CD8-positive, alpha-beta memory T cell (primary cell): Measurements from ENCODE around the gene SCAPER. TPM values are rescaled to one million over a fixed set of nuclear protein-coding genes. Genes with fewer than 3 reads are reported as not detected.

Source experiments
- CTCF ChIA-PET: fragments of 350-600 bp; sonication (Branson Sonifier 250); formaldehyde crosslinking; loops from one replicate; lab custom pipeline; 2021; ENCODE audit warnings: antibody characterized with exemption; lab: Charles Lee
- POLR2A ChIA-PET: fragments of 350-600 bp; sonication (Branson Sonifier 250); formaldehyde crosslinking; loops from one replicate; lab custom pipeline; 2021; ENCODE audit warnings: antibody characterized with exemption; lab: Charles Lee
- DNase-seq, 5 donors: peaks; one replicate each; pipeline versions ENCODE4 v3.0.0 to v3.0.0-alpha.2; 2020 to 2022; ENCODE audit warnings: mixed read lengths in 1 of 5
- H3K27ac ChIP-seq: one replicate; pipeline ENCODE4 v1.7.0; 2013; ENCODE audit warnings: low read depth, mild to moderate bottlenecking, low read length, moderate library complexity
- H3K27me3 ChIP-seq: 2 replicates; pipeline ENCODE4 v1.7.0; 2013; ENCODE audit warnings: low read length, mild to moderate bottlenecking; ENCODE audit not compliant: insufficient read depth, poor library complexity, severe bottlenecking
- H3K36me3 ChIP-seq: 2 replicates; pipeline ENCODE4 v1.7.0; 2013; ENCODE audit warnings: mild to moderate bottlenecking, low read length, moderate library complexity; ENCODE audit not compliant: insufficient read depth
- H3K4me1 ChIP-seq: 2 replicates; pipeline ENCODE4 v1.7.0; 2013; ENCODE audit warnings: mild to moderate bottlenecking, low read length, moderate library complexity; ENCODE audit not compliant: insufficient read depth
- H3K4me3 ChIP-seq: 2 replicates; pipeline ENCODE4 v1.7.0; 2013; ENCODE audit warnings: mild to moderate bottlenecking, low read length
- H3K9me3 ChIP-seq: 2 replicates; pipeline ENCODE4 v1.7.0; 2013; ENCODE audit warnings: mild to moderate bottlenecking, low read length
- H3K27ac Mint-ChIP-seq, 8 donors: one replicate each; pipeline ENCODE4 v1.8.0; 2020 to 2021; ENCODE audit warnings: mixed read lengths in 8 of 8, mild to moderate bottlenecking in 6 of 8, inconsistent platforms in 3 of 8, moderate library complexity in 3 of 8
- H3K27me3 Mint-ChIP-seq, 2 donors: one replicate each; pipeline ENCODE4 v1.8.0; 2020 to 2021; ENCODE audit warnings: mixed read lengths in 2 of 2, mild to moderate bottlenecking in 1 of 2, moderate library complexity in 1 of 2
- H3K36me3 Mint-ChIP-seq, 3 donors: one replicate each; pipeline ENCODE4 v1.8.0; 2020 to 2021; ENCODE audit warnings: mixed read lengths in 3 of 3, inconsistent platforms in 1 of 3, mild to moderate bottlenecking in 1 of 3
- H3K4me1 Mint-ChIP-seq, 3 donors: one replicate each; pipeline ENCODE4 v1.8.0; 2020 to 2021; ENCODE audit warnings: mixed read lengths in 3 of 3, inconsistent platforms in 1 of 3, mild to moderate bottlenecking in 1 of 3
- H3K4me3 Mint-ChIP-seq, 7 donors: one replicate each; pipeline ENCODE4 v1.8.0; 2020 to 2021; ENCODE audit warnings: mixed read lengths in 7 of 7, mild to moderate bottlenecking in 6 of 7, moderate library complexity in 4 of 7, inconsistent platforms in 2 of 7
- H3K9me3 Mint-ChIP-seq, 5 donors: one replicate each; pipeline ENCODE4 v1.8.0; 2020 to 2022; ENCODE audit warnings: mixed read lengths in 5 of 5, mild to moderate bottlenecking in 3 of 5, moderate library complexity in 2 of 5, inconsistent platforms in 1 of 5
- polyA plus RNA-seq: library from polyadenylated mRNA; unstranded; fragments of 300-500 nt; fragmentation: Illumina TruSeq; gene quantifications from one replicate; pipeline ENCODE4 v1.2.3, GENCODE V29; 2021
- total RNA-seq, 2 experiments: library from RNA; stranded (reverse); gene quantifications; one replicate each; pipeline ENCODE4 v1.2.3, GENCODE V29; 2021

SCAPER gene
- total and polyA plus RNA-seq, 3 experiments from 2014 or later = 15.5 to 26.6 (median 16.0) TPM

DNA sequence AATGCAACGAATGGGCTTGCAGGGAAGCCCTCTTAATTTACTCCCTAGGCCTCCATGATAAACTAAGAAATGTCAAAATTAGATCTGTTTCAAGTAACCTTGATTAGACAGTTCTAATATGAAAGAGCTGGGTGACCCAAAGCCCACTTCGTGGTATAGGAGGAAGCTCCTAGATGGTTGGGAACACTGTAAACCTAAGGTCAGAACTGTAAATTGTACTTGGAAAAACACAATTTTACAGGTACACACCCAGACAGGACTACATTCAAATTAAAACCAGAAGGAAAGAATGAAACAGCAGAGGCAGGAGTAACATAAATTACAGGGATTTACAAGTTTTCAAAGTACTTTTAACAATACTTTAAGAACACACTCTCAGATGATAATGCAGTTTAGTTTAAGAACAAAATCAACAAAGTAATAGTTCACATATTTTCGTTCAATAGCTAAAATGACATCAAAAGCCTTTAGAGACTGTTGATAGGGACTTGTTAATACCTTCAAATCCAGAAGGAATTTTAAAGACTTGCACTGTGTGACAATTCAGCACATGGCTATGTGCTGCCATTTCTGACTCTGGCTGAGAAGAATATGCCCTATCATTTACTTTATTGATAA is 550.2 kb downstream of the SCAPER start:
- Mint-ChIP-seq H3K36me3 (peaks cover 0 to 12% (median 7%) of the 10 kb centered on the region in 3 donors), H3K27me3 (peaks cover 0 to 5% of the 10 kb centered on the region in 2 donors), H3K27ac (no peak overlapping the region), H3K4me1 (no peaks in the 10 kb centered on the region), H3K9me3 (no peaks in the 10 kb centered on the region), H3K4me3 (no peak overlapping the region)
- H3K4me1 ChIP-seq = no peaks in the 10 kb centered on the region
- no peaks in the 10 kb centered on the region for H3K27me3 ChIP-seq
- no peaks in the 10 kb centered on the region for H3K9me3 ChIP-seq
- no peak overlapping the region for H3K4me3 ChIP-seq
- H3K36me3 ChIP-seq = no peaks in the 10 kb centered on the region
- POLR2A ChIA-PET = no interaction called here
- no peak overlapping the region for H3K27ac ChIP-seq
- CTCF ChIA-PET = no interaction called here
- DNase-seq = no peak

DNA sequence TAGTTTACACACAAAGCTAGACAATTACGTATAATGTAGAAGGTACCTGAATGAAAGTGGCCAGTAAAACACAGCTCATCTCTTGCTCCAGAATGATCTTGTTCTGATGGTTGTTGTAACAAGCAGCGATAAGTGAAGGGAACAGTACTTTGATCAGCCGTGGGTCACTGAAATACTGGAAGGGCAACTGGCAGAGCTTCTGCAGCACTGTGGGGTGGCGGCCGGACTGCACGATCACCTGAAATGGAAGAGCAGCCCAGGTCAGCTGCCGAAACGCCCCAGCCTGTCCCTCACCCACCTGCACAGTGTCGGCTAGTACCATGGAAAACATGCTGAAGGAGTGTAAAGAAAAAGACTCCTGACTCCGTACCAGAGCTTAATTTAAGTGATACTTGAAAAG is 551.2 kb downstream of the SCAPER start:
- Histone ChIP-seq H3K27me3 (no peaks in the 10 kb centered on the region), H3K9me3 (no peaks in the 10 kb centered on the region), H3K36me3 (no peaks in the 10 kb centered on the region), H3K4me1 (no peaks in the 10 kb centered on the region), H3K27ac (no peak overlapping the region), H3K4me3 (no peak overlapping the region)
- no peaks in the 10 kb centered on the region for H3K9me3 Mint-ChIP-seq
- POLR2A ChIA-PET = no interaction called here
- DNase-seq = no peak
- no peak overlapping the region for H3K4me3 Mint-ChIP-seq
- no peaks in the 10 kb centered on the region for H3K4me1 Mint-ChIP-seq
- H3K36me3 Mint-ChIP-seq = peaks cover 0 to 12% (median 10%) of the 10 kb centered on the region in 3 donors
- peaks cover 0 to 5% of the 10 kb centered on the region in 2 donors for H3K27me3 Mint-ChIP-seq
- CTCF ChIA-PET = no interaction called here
- no peak overlapping the region for H3K27ac Mint-ChIP-seq

DNA sequence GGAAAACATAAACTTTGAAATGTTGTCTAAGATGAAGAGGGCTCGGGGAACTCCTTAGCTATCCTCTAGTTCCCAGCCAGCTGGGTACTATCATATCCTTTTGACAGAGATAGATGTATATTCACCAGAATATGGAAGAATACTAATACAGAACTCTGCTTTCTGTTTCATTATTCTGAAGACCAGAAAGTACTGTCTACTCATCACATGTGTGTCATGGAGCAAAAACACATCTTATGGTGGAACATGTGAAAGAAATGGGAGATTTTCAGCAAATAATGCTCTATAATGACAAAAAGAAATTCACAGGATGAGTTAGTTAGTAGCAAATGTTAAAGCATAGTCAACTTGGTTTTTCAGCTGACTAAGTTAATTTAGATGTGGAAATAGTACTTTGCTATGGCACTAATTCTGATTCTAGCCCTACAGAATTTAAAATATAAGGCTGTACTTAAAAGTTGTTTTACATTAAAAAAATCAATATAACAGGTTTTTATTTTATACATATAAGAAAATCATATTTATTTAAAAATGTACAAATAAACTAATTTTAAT is 552.0 kb downstream of the SCAPER start:
- Mint-ChIP-seq H3K27me3 (peaks cover 3 to 8% of the 10 kb centered on the region in 2 donors), H3K27ac (no peak overlapping the region), H3K4me3 (no peak overlapping the region), H3K9me3 (no peaks in the 10 kb centered on the region), H3K36me3 (peaks cover 3 to 14% (median 13%) of the 10 kb centered on the region in 3 donors), H3K4me1 (no peaks in the 10 kb centered on the region)
- Histone ChIP-seq H3K4me1 (no peaks in the 10 kb centered on the region), H3K36me3 (no peaks in the 10 kb centered on the region), H3K27me3 (no peaks in the 10 kb centered on the region), H3K4me3 (no peak overlapping the region), H3K27ac (no peak overlapping the region), H3K9me3 (no peaks in the 10 kb centered on the region)
- DNase-seq = no peak
- POLR2A ChIA-PET = no interaction called here
- CTCF ChIA-PET = no interaction called here

DNA sequence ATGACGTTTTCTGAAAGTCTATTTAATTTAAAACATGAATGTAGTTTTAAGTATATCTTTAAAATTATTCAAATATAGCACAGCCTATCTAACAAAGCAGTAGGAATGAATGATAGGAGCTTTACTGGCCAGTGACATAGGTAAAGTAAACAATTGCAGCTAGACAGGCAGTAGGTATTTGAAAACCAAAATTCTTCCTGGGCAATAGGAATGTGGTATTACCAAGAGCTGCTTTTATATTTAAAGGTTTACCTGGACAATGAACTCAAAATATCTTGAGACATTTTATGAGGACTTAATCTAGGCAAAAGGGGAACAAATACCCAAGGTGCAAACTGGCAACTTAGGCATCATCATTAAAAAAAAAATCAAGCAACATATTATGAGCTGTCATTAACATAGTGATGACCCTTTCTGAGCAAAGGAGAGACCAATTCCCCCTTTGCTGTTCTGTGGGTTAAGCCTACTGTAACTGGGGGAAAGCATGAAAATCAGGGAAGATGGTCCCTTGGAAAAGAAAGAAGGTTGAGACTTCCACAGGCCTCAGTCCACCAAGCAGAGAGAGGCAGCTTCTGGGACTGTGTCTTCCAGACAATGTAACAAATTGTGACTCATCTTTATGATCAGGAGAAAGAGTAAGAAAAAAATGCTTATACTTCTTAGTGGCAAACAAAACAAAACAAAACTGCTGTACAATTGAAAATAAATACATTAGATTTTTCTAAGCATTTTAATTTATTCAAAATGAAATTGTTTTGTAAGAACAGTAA is 555.7 kb downstream of the SCAPER start:
- POLR2A ChIA-PET = no interaction called here
- CTCF ChIA-PET = no interaction called here

DNA sequence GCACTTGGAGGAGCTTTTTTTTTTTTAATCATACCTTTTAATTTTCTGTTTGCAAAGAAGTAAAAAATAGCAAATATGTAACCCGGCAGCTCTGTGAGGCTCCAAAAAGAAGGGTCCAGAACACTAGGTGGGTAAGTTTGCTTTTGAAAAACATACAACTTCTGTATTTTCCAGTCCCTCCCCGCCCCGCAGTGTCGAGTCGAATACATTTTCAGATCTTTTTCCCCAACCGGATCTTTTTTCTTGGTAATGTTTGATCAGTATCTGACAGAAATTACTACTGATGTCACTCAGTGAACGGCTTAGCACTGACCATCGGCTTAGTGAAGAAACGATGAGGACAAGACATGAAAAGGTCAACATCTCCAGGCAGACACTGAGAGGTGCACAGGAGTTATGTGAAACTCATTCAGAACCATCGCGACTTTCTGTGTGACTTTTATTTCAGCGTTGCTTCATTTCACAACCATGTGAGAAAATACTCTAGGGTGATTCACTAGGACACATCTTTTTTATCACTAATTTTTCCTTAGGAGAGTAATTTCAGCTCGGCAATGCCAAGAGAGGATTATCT is 557.6 kb downstream of the SCAPER start:
- peak overlapping the region in 1 of 8 donors; percentile 54 for H3K27ac Mint-ChIP-seq
- peaks cover 45 to 48% of the 10 kb centered on the region in 2 donors for H3K27me3 Mint-ChIP-seq
- peak overlapping the region in 2 of 7 donors; percentile 14 to 35 for H3K4me3 Mint-ChIP-seq
- no peak overlapping the region for H3K4me3 ChIP-seq
- H3K4me1 Mint-ChIP-seq = peaks cover 12 to 21% (median 21%) of the 10 kb centered on the region in 3 donors
- no peaks in the 10 kb centered on the region for H3K36me3 ChIP-seq
- no peaks in the 10 kb centered on the region for H3K9me3 ChIP-seq
- POLR2A ChIA-PET = no interaction called here
- CTCF ChIA-PET = interaction anchor here (1.2 kb wide), 1 partner anchor 14 kb away, joined by 4 read pairs; no protein-coding TSS in a partner anchor
- peaks cover 7 to 9% (median 8%) of the 10 kb centered on the region in 3 donors for H3K36me3 Mint-ChIP-seq
- no peak overlapping the region for H3K27ac ChIP-seq
- peaks cover 42% of the 10 kb centered on the region for H3K27me3 ChIP-seq
- H3K9me3 Mint-ChIP-seq = no peaks in the 10 kb centered on the region
- peaks cover 15% of the 10 kb centered on the region for H3K4me1 ChIP-seq
- DNase-seq = no peak

More for the DNA sequence above, 555.7 kb downstream of the SCAPER start:
- H3K27ac ChIP-seq = no peak overlapping the region
- H3K4me1 Mint-ChIP-seq = peaks cover 9 to 16% (median 14%) of the 10 kb centered on the region in 3 donors
- H3K9me3 Mint-ChIP-seq = no peaks in the 10 kb centered on the region
- no peaks in the 10 kb centered on the region for H3K36me3 ChIP-seq
- H3K4me1 ChIP-seq = peaks cover 15% of the 10 kb centered on the region
- H3K36me3 Mint-ChIP-seq = peaks cover 8 to 13% (median 12%) of the 10 kb centered on the region in 3 donors
- H3K27ac Mint-ChIP-seq = peak overlapping the region in 1 of 8 donors; percentile 70
- H3K27me3 ChIP-seq = peaks cover 28% of the 10 kb centered on the region
- no peak overlapping the region for H3K4me3 ChIP-seq
- H3K4me3 Mint-ChIP-seq = no peak overlapping the region
- peaks cover 30 to 31% of the 10 kb centered on the region in 2 donors for H3K27me3 Mint-ChIP-seq
- H3K9me3 ChIP-seq = no peaks in the 10 kb centered on the region
- no peak for DNase-seq

DNA sequence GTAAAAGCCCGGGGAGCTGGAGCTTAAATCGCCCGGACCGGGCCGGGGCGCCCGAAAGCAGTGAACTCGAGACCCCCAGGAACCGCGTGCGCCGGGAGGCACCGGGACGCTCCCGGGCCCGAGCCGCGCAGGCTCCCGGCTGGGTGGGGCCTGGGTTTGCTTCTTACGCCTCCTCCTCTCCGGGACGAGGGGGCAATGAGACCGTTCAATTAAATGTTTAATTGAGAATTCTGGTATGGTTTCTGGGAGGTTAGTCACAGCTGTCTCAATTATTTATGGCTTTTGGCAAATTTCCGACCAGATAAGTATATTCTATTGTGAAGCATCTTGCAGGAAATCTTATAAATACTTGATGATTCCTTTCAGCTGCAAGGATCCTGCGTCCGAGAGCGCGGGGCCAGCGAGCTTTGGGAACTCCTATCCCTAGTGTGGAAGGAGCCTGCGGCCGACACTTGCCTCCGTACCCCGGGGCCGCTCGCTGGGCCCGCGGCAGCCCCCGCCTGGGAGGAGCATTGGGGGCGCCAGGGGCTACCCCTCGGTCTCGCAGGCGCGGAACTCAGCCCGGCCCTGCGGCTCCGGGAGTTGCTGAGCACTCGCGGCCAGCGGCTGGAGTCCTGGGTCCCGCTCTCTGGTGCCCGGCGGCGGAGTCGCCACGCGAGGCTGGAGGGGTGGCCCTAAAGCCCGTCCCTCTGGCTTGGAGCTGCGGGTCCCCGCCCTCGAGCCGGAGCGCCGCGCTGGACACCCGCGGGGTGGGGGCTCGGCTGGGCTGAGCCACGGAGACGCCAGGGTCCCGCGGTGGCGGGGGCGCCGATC is 558.3 kb downstream of the SCAPER start:
- peaks cover 7 to 9% (median 8%) of the 10 kb centered on the region in 3 donors for H3K36me3 Mint-ChIP-seq
- peaks cover 15 to 26% (median 26%) of the 10 kb centered on the region in 3 donors for H3K4me1 Mint-ChIP-seq
- H3K4me1 ChIP-seq = peaks cover 20% of the 10 kb centered on the region
- ChIA-PET POLR2A (interaction anchor here (0.6 kb wide), 1 partner anchor 15 kb away, joined by 10 read pairs; no protein-coding TSS in a partner anchor), CTCF (interaction anchor here (1.2 to 2.1 kb wide), 2 partner anchors 11 to 14 kb away, joined by 4 to 7 read pairs; partner anchors contain the start of gene ISL2)
- peaks cover 47% of the 10 kb centered on the region for H3K27me3 ChIP-seq
- H3K4me3 ChIP-seq = no peak overlapping the region
- H3K36me3 ChIP-seq = no peaks in the 10 kb centered on the region
- H3K27ac ChIP-seq = no peak overlapping the region
- peak overlapping the region in 5 of 7 donors; percentile 41 to 55 (median 54) for H3K4me3 Mint-ChIP-seq
- no peak for DNase-seq
- peaks cover 50 to 51% of the 10 kb centered on the region in 2 donors for H3K27me3 Mint-ChIP-seq
- H3K9me3 Mint-ChIP-seq = no peaks in the 10 kb centered on the region
- H3K9me3 ChIP-seq = no peaks in the 10 kb centered on the region
- no peak overlapping the region for H3K27ac Mint-ChIP-seq
